Gastroesophageal sphincter (tissue), 4 donors: ENCODE data around the gene CFAP46. TPM values are rescaled to one million over a fixed set of nuclear protein-coding genes. Genes with fewer than 3 reads are reported as not detected.
"Not testable (repeated sequence)": the region's sequence is repeated elsewhere in the genome, so short reads cannot be mapped to it uniquely, and the experiment has no call there.

Experiments
- ATAC-seq: fragments of 150-250 bp; one replicate; pipeline ENCODE4 v1.9.1; 2016; ENCODE audit warnings: mild to moderate bottlenecking, moderate library complexity
- H3K27ac ChIP-seq, 4 donors: fragments of 200-600 bp; sonication (generic) in 3 of 4; 1 replicate in 3 of 4; 2 replicates in 1 of 4; pipeline ENCODE4 v1.5.1; 2016 to 2019
- H3K27me3 ChIP-seq: fragments of 200-600 bp; sonication (generic); one replicate; pipeline ENCODE4 v1.5.1; 2019
- H3K36me3 ChIP-seq, 2 donors: fragments of 200-600 bp; sonication (generic); one replicate each; pipeline ENCODE4 v1.5.1; 2019; ENCODE audit warnings: control low read depth in 1 of 2
- H3K4me1 ChIP-seq, 3 donors: fragments of 200-600 bp; sonication (generic); 1 replicate in 2 of 3; 2 replicates in 1 of 3; pipeline ENCODE4 v1.5.1; 2016 to 2019; ENCODE audit warnings: control low read depth in 2 of 3
- H3K4me3 ChIP-seq, 2 donors: fragments of 200-600 bp; sonication (generic); one replicate each; pipeline ENCODE4 v1.5.1; 2019; ENCODE audit warnings: mild to moderate bottlenecking in 1 of 2, moderate library complexity in 1 of 2
- H3K9me3 ChIP-seq, 3 donors: fragments of 200-600 bp; sonication (generic); one replicate each; pipeline ENCODE4 v1.5.1; 2017 to 2019; ENCODE audit warnings: control low read depth in 2 of 3
- EP300 ChIP-seq: sonication (generic); formaldehyde crosslinking; IDR thresholded peaks from one replicate; pipeline ENCODE4 v1.6.1; 2017; ENCODE audit warnings: antibody characterized with exemption, mild to moderate bottlenecking
- POLR2A ChIP-seq, 2 donors: fragments of 450-650 bp; IDR thresholded peaks; one replicate each; pipeline ENCODE4 v1.6.1; 2017; ENCODE audit warnings: antibody characterized with exemption in 2 of 2, mild to moderate bottlenecking in 2 of 2, moderate library complexity in 1 of 2
- POLR2AphosphoS5 ChIP-seq: sonication (generic); formaldehyde crosslinking; IDR thresholded peaks from one replicate; pipeline ENCODE4 v1.6.1; 2017; ENCODE audit warnings: antibody characterized with exemption
- WGBS, 2 donors: methylation state at CpG; one replicate each; pipeline ENCODE4 v1.1.5; 2018; ENCODE audit warnings: low coverage in 1 of 2; 5-methylcytosine and 5-hydroxymethylcytosine counted together
- total RNA-seq, 4 donors: library from RNA; depleted of rRNA; stranded (reverse); fragments of >200 nt; gene quantifications; one replicate each; pipeline ENCODE4 v1.1.0, GENCODE V29; 2016
- TF ChIP-seq, protein P1 (sequence below), 4 experiments: fragments of 200-600 bp in 2 of 4; fragments of 450-650 bp in 2 of 4; sonication (generic) in 1 of 4; IDR thresholded peaks; one replicate each; pipeline ENCODE4 v1.5.1; 2017 to 2019; ENCODE audit warnings: antibody characterized with exemption in 4 of 4, mild to moderate bottlenecking in 2 of 4, moderate library complexity in 2 of 4

The CFAP46 gene
- total RNA-seq, 4 donors from 2014 or later = 0.27 to 2.2 (median 0.30) TPM; not detected in 1

DNA sequence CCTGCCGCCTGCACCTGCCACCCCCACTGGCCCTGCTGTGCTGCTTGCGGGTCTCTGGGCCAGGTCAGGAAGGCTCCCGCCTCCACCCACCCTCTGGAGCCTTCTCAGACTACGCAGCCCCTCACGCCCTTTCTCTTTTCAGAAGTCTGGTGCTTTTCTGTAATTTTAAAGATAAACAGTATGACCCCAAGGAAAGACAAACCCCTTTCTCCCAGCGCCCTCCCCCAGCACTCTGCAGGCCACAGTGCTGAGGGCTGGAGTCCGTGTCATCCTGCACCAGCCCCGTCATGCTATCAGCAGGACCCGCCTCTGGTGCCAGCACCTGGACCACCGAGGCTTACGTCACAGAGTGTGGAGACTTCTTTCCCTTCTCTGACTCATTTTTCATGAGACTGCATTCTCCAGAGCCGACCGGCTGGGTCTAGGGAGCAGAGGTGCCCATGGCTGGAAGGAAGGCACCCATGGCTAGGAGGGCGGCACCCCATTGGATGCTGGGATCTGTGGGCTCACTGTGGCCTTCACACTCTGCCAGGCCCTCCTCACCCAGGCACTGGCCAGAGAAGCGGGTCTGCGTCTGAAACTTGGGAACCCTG, 53.4 kb downstream of the CFAP46 start:
- Histone ChIP-seq H3K4me3 (no peak overlapping the region), H3K9me3 (no peaks in the 10 kb centered on the region), H3K27me3 (peaks cover 63% of the 10 kb centered on the region), H3K4me1 (peaks cover 0 to 13% (median 0%) of the 10 kb centered on the region in 3 donors), H3K27ac (no peak overlapping the region), H3K36me3 (no peaks in the 10 kb centered on the region)
- no peak for ATAC-seq
- TF ChIP-seq POLR2A (IDR thresholded peaks at IDR 0.05) = no peak
- TF ChIP-seq EP300 = no peak
- TF ChIP-seq, protein P1, sequence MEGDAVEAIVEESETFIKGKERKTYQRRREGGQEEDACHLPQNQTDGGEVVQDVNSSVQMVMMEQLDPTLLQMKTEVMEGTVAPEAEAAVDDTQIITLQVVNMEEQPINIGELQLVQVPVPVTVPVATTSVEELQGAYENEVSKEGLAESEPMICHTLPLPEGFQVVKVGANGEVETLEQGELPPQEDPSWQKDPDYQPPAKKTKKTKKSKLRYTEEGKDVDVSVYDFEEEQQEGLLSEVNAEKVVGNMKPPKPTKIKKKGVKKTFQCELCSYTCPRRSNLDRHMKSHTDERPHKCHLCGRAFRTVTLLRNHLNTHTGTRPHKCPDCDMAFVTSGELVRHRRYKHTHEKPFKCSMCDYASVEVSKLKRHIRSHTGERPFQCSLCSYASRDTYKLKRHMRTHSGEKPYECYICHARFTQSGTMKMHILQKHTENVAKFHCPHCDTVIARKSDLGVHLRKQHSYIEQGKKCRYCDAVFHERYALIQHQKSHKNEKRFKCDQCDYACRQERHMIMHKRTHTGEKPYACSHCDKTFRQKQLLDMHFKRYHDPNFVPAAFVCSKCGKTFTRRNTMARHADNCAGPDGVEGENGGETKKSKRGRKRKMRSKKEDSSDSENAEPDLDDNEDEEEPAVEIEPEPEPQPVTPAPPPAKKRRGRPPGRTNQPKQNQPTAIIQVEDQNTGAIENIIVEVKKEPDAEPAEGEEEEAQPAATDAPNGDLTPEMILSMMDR (IDR thresholded peaks at IDR 0.05) = no peak
- no peak for TF ChIP-seq POLR2AphosphoS5
- 62% methylated on average over 10 of the region's 16 CpGs; no CpG with 5 or more reads in 1 of the 2 donors for WGBS, 2 donors

DNA sequence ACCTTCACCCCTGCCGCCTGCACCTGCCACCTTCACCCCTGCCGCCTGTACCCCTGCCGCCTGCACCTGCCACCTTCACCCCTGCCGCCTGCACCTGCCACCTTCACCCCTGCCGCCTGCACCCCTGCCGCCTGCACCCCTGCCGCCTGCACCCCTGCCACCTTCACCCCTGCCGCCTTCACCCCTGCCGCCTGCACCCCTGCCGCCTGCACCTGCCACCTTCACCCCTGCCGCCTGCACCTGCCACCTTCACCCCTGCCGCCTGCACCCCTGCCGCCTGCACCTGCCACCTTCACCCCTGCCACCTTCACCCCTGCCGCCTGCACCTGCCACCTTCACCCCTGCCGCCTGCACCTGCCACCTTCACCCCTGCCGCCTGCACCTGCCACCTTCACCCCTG, 53.9 kb downstream of the CFAP46 start:
- 83 to 94% methylated on average over 3 to 9 of the region's 16 CpGs for WGBS, 2 donors

DNA sequence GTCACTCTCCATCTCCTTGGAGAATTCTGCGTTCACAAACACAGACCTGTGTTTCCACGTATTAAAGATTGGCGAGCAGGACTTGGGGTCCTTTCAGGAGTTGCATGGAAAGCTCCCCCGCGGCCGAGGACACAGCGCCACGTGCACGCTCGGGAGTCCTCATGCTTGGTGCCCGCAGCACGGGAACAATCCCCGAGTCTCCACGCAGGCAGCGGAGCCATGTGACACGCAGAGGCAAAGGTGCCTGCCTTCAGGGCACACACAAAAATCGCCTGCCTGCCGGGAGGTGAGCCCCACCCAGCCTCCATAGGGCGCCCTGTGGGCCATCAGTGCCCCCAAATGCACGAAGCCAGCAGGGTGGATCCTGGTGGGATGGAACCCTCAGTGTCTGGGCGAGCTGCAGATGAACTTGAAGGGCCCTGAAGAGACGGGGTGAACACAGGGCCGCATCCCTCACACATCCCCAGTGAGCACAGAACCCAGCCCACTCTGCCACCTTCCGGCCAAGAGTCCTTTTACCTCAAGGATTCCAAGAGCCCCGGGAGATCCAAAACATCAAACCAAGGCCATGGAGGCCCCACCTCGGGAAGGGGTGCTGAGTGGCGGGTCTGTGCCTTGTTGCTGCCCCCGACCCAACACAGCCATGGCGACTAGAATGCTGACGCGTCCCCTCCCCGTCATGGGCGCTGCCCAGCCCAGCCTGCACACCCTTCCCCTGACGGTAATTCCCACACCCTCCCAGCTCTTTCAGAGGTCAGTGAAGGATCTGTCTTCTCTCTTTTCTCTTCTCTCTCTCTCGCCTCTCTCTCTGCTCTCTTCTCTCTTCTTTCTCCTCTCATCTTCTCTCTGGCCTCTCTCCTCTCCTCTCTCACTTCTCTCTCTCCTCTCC, 55.9 kb downstream of the CFAP46 start:
- Histone ChIP-seq H3K27ac (no peak overlapping the region), H3K36me3 (no peaks in the 10 kb centered on the region), H3K4me1 (peaks cover 0 to 3% (median 0%) of the 10 kb centered on the region in 3 donors), H3K9me3 (no peaks in the 10 kb centered on the region), H3K27me3 (peaks cover 55% of the 10 kb centered on the region), H3K4me3 (no peak overlapping the region)
- 53 to 60% methylated on average over 6 to 12 of the region's 35 CpGs for WGBS, 2 donors
- no peak for ATAC-seq
- TF ChIP-seq, protein P1 (IDR thresholded peaks at IDR 0.05) = no peak
- TF ChIP-seq POLR2A (IDR thresholded peaks at IDR 0.05) (no peak), POLR2AphosphoS5 (no peak)

More for the DNA sequence above, 53.9 kb downstream of the CFAP46 start:
- Histone ChIP-seq H3K4me1 (peaks cover 0 to 13% (median 0%) of the 10 kb centered on the region in 3 donors), H3K27me3 (peaks cover 58% of the 10 kb centered on the region)
- not testable (repeated sequence) for ATAC-seq, H3K36me3 ChIP-seq, H3K9me3 ChIP-seq, H3K4me3 ChIP-seq, H3K27ac ChIP-seq

DNA sequence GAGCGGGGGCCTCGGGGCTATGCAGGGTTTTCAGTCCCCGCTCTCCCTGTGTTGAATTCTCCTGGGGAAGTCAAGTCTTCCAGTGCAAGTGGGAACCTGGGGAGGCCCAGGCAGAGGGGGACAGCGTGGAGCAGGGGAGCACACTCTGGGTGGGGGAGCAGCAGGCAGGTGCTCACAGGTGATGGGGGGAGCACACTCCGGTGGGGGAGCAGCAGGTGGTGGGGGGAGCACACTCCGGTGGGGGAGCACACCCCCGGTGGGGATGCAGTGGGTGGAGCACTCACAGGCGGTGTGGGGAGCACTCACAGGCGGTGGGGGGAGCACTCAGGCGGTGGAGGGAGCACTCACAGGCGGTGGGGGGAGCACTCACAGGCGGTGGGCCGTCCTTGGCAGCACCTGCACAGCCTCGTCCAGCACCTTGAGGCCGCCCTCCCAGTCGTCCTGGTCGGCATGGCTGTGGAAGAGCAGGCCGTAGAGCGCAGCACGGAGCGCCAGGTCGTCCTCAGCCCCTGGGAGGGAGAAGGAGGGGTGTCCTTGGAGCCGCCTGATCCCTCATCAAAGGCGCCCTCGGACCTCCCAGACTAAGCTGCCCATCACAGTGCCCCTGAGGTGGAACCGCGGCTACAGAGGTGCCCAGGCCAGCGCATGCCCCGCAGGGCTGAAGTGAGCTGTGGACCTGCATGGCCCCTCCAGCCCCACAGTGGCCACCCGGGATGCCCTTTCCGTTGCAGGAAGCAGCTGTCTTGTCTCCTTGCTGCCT, 56.7 kb downstream of the CFAP46 start:
- no peaks in the 10 kb centered on the region for H3K9me3 ChIP-seq
- no peaks in the 10 kb centered on the region for H3K36me3 ChIP-seq
- no peak overlapping the region for H3K4me3 ChIP-seq
- TF ChIP-seq, protein P1 (IDR thresholded peaks at IDR 0.05) = no peak
- TF ChIP-seq EP300 = no peak
- TF ChIP-seq POLR2AphosphoS5 = no peak
- no peak for TF ChIP-seq POLR2A (IDR thresholded peaks at IDR 0.05)
- no peak for ATAC-seq
- peaks cover 55% of the 10 kb centered on the region for H3K27me3 ChIP-seq
- H3K27ac ChIP-seq = no peak overlapping the region
- no peaks in the 10 kb centered on the region for H3K4me1 ChIP-seq
- WGBS, 2 donors = 100% methylated on average over 1 of the region's 31 CpGs; no CpG with 5 or more reads in 1 of the 2 donors

DNA sequence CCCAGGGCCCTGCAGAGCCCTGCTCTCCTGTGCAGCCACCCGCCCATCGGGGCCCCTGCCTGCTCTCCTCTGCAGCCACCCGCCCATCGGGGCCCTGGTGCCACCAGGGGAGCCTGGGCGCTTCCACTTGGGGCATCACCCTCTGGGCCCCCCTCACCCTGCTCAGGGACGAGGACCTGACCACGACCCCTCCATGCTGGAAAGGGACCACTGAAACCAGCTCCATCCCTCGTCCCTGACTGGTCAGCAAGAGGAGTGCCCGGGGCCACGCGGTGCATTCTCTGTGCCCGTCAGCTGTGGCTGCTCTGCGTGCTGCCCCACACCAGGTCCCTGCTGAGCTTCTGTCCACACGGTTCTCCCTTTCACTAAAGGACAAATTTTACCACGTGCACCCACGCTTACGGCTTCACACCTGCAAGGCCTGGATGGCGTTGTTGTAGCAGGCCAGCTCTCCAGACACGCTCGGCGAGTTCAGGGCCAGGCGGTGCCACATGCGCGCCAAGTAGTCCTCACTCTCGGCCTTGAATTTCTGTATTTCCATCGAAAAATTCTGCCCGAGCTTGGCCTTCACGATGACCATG, 57.6 kb downstream of the CFAP46 start:
- Histone ChIP-seq H3K4me1 (no peaks in the 10 kb centered on the region), H3K27me3 (peaks cover 55% of the 10 kb centered on the region), H3K4me3 (no peak overlapping the region), H3K36me3 (no peaks in the 10 kb centered on the region), H3K9me3 (no peaks in the 10 kb centered on the region), H3K27ac (no peak overlapping the region)
- no peak for ATAC-seq
- no peak for TF ChIP-seq POLR2AphosphoS5
- TF ChIP-seq EP300 = no peak
- no peak for TF ChIP-seq POLR2A (IDR thresholded peaks at IDR 0.05)
- TF ChIP-seq, protein P1 (IDR thresholded peaks at IDR 0.05) = no peak
- WGBS, 2 donors = 75 to 95% methylated on average over 5 to 14 of the region's 28 CpGs
